Transverse colon (tissue), 3 donors: Measurements from ENCODE around the gene RIN3.

Experiments
- CTCF ChIP-seq, 5 experiments: fragments of 200-600 bp in 3 of 5; fragments of 450-650 bp in 2 of 5; sonication (generic) in 3 of 5; IDR thresholded peaks; 1 replicate in 2 of 5; 2 replicates in 3 of 5; pipeline ENCODE4 v1.5.1; 2016 to 2017; ENCODE audit warnings: antibody characterized with exemption in 5 of 5, inconsistent platforms in 3 of 5, mild to moderate bottlenecking in 2 of 5, moderate library complexity in 1 of 5
- POLR2A ChIP-seq: fragments of 450-650 bp; IDR thresholded peaks from one replicate; pipeline ENCODE4 v1.6.1; 2016; ENCODE audit warnings: antibody characterized with exemption, mild to moderate bottlenecking, moderate library complexity

DNA sequence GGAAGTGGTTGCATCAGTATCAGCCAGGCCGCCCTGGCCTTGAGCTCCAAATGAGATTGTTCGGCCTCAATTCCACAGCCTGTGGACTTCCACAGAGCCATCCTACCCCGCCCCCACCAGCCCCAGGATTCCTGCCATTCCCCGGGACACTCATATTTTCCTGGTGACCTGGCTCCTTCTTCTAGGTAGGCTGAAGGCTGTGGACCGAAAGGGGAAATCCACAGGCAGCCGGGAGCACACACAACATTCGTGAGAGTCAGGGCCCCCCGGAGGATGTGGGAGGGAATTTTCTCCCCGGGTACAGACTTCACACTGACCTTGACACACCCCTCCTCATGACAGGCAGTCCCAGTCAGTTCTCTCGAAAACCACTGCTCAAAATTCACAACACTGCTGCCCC is 39.9 kb downstream of the RIN3 start:
- TF ChIP-seq CTCF (IDR thresholded peaks at IDR 0.05): no peak
- no peak for TF ChIP-seq POLR2A
